Measurements from ENCODE around the gene ALPG. TPM values are rescaled to one million over a fixed set of nuclear protein-coding genes. Genes with fewer than 3 reads are reported as not detected.

The ALPG gene
- total RNA-seq, 2 donors from 2014 or later, result not detected

DNA sequence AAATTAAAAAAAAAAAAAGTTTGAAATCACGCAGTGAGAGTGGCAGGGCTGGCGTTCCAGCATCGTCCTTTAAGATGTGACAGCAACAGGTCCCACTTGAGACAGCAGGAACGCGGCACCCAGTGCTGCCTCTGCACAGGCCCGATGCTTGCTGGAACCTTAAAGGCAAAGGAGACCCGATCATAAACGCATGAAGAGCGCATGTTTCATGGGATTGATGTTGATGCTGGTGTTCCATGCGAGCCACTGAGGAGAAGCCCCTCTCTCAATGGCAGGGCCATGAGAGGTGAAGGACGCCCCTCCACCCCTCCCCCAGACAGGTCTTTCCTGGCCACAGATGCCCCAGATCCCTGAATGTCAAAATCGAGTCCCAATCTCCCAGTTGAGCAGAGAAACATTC is 31.4 kb downstream of the ALPG start:
- WGBS, 2 experiments (ENCODE audit: insufficient coverage in 1 of 2, insufficient read length in 1 of 2), result 89 to 93% methylated on average over 6 to 12 of the region's 12 CpGs
- Mint-ChIP-seq H3K27ac (no peak overlapping the region), H3K9me3 (no peaks in the 10 kb centered on the region), H3K27me3 (ENCODE audit: insufficient read depth) (peaks cover 23% of the 10 kb centered on the region), H3K36me3 (ENCODE audit: low read depth) (no peaks in the 10 kb centered on the region), H3K4me1 (peaks cover 9% of the 10 kb centered on the region), H3K4me3 (no peak overlapping the region)
- H3K4me3 ChIP-seq (ENCODE audit: low read length), result no peak overlapping the region
- DNase-seq, result no peak
- TF ChIP-seq, protein P1, sequence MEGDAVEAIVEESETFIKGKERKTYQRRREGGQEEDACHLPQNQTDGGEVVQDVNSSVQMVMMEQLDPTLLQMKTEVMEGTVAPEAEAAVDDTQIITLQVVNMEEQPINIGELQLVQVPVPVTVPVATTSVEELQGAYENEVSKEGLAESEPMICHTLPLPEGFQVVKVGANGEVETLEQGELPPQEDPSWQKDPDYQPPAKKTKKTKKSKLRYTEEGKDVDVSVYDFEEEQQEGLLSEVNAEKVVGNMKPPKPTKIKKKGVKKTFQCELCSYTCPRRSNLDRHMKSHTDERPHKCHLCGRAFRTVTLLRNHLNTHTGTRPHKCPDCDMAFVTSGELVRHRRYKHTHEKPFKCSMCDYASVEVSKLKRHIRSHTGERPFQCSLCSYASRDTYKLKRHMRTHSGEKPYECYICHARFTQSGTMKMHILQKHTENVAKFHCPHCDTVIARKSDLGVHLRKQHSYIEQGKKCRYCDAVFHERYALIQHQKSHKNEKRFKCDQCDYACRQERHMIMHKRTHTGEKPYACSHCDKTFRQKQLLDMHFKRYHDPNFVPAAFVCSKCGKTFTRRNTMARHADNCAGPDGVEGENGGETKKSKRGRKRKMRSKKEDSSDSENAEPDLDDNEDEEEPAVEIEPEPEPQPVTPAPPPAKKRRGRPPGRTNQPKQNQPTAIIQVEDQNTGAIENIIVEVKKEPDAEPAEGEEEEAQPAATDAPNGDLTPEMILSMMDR (conservative IDR thresholded peaks at IDR 0.05), result no peak
- no peaks in the 10 kb centered on the region for H3K36me3 ChIP-seq (ENCODE audit: control insufficient read depth, insufficient read depth, low read length)
- no peak overlapping the region for H3K27ac ChIP-seq (ENCODE audit: low read depth, low read length)
- H3K9ac ChIP-seq (ENCODE audit: extremely low read depth, low read length, poor library complexity, severe bottlenecking), result no peak overlapping the region
- H3K4me1 ChIP-seq (ENCODE audit: control insufficient read depth, insufficient read depth, low read length), result no peaks in the 10 kb centered on the region
- no peaks in the 10 kb centered on the region for H3K9me3 ChIP-seq (ENCODE audit: control insufficient read depth, low read length)
- H3K27me3 ChIP-seq (ENCODE audit: control insufficient read depth, insufficient read depth, low read length, poor library complexity, severe bottlenecking), result peaks cover 5% of the 10 kb centered on the region

DNA sequence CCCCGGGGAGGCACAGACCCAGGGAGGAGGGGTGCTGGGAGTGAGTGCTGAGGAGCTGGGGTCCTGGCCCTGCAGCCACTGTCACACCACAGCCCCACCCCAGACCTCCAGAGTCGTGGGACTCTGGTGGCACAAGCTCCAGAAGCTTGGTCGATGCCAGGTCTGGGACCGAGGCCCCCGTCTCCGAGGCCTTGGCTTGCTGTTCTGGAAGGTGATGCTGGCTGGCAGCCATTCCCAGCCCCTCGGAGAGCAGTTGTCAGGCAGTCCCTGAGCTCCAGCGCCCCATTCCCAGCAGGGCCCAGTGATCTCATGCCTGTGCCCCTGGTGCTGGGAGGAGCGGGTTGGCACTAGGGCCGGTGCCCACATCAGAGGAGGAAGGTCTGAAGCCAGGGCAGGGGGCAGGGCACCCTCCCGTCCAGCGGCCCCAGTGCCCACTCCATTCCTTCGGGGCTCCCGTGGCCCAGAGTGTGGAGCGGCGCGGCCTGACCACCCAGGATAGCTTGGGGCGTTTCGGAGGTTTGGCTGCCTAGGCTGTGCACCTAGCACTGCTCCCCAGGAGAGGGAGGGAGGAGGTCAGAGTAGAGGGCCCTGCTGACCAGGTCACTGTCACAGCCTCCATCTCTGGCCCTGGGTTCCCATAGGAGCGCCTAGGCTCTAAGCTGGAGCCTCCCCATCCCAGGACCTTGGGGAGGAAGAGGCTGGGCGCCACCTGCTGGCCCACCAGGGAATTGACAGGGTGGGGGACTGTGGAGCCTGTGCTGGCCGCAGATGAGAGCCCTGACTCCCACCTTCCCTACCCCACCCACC is 32.5 kb downstream of the ALPG start:
- H3K4me1 Mint-ChIP-seq, result peaks cover 6% of the 10 kb centered on the region

DNA sequence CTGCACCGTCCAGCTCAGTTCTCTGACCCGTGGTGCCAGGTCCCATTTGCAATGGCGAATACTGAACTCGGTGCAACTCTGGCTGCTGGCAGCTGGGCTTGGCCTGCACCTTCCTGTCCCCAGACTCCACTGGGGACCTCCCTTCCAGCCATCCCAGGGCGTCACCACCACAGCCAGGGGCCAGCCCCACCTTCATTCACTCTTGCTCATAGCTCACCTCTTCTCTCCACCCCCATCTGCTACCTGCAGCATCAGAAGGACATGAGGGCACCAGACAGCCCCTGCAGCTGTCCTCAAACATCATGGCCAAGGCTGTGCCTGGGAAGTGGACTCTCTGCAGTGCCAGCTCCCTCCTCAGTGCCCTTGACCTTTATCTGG is 33.1 kb downstream of the ALPG start:
- Mint-ChIP-seq H3K27me3 (ENCODE audit: insufficient read depth) (peaks cover 23% of the 10 kb centered on the region), H3K36me3 (ENCODE audit: low read depth) (no peaks in the 10 kb centered on the region), H3K4me3 (no peak overlapping the region), H3K9me3 (no peaks in the 10 kb centered on the region), H3K4me1 (peaks cover 6% of the 10 kb centered on the region), H3K27ac (no peak overlapping the region)
- TF ChIP-seq, protein P1 (conservative IDR thresholded peaks at IDR 0.05), result peak; percentile 66
- DNase-seq, result peak; percentile 63
- H3K4me1 ChIP-seq (ENCODE audit: control insufficient read depth, insufficient read depth, low read length), result no peaks in the 10 kb centered on the region
- H3K27me3 ChIP-seq (ENCODE audit: control insufficient read depth, insufficient read depth, low read length, poor library complexity, severe bottlenecking), result peaks cover 5% of the 10 kb centered on the region
- H3K9ac ChIP-seq (ENCODE audit: extremely low read depth, low read length, poor library complexity, severe bottlenecking), result no peak overlapping the region
- H3K27ac ChIP-seq (ENCODE audit: low read depth, low read length), result no peak overlapping the region
- 36 to 80% methylated on average over 1 to 3 of the region's 5 CpGs for WGBS, 2 experiments (ENCODE audit: insufficient coverage in 1 of 2, insufficient read length in 1 of 2)
- H3K4me3 ChIP-seq (ENCODE audit: low read length), result no peak overlapping the region
- H3K36me3 ChIP-seq (ENCODE audit: control insufficient read depth, insufficient read depth, low read length), result no peaks in the 10 kb centered on the region
- H3K9me3 ChIP-seq (ENCODE audit: control insufficient read depth, low read length), result no peaks in the 10 kb centered on the region

More for the DNA sequence above, 32.5 kb downstream of the ALPG start:
- TF ChIP-seq, protein P1 (conservative IDR thresholded peaks at IDR 0.05), result peak; percentile 75
- peaks cover 23% of the 10 kb centered on the region for H3K27me3 Mint-ChIP-seq (ENCODE audit: insufficient read depth)
- DNase-seq, result peak; percentile 80
- H3K36me3 ChIP-seq (ENCODE audit: control insufficient read depth, insufficient read depth, low read length), result no peaks in the 10 kb centered on the region
- H3K27ac Mint-ChIP-seq, result no peak overlapping the region
- H3K36me3 Mint-ChIP-seq (ENCODE audit: low read depth), result no peaks in the 10 kb centered on the region
- H3K4me1 ChIP-seq (ENCODE audit: control insufficient read depth, insufficient read depth, low read length), result no peaks in the 10 kb centered on the region
- 89 to 100% methylated on average over 4 to 20 of the region's 22 CpGs for WGBS, 2 experiments (ENCODE audit: insufficient coverage in 1 of 2, insufficient read length in 1 of 2)
- no peak overlapping the region for H3K27ac ChIP-seq (ENCODE audit: low read depth, low read length)
- H3K9ac ChIP-seq (ENCODE audit: extremely low read depth, low read length, poor library complexity, severe bottlenecking), result no peak overlapping the region
- H3K9me3 ChIP-seq (ENCODE audit: control insufficient read depth, low read length), result no peaks in the 10 kb centered on the region
- H3K27me3 ChIP-seq (ENCODE audit: control insufficient read depth, insufficient read depth, low read length, poor library complexity, severe bottlenecking), result peaks cover 5% of the 10 kb centered on the region
- no peak overlapping the region for H3K4me3 ChIP-seq (ENCODE audit: low read length)
- H3K9me3 Mint-ChIP-seq, result no peaks in the 10 kb centered on the region
- no peak overlapping the region for H3K4me3 Mint-ChIP-seq
